ENCODE results near the gene MUC3A. TPM values are rescaled to one million over a fixed set of nuclear protein-coding genes. Genes with fewer than 3 reads are reported as not detected.

The MUC3A gene
- total RNA-seq, 1 experiment from 2014 or later: 29.2 TPM

- H4K5ac ChIP-seq (ENCODE audit: insufficient read length, low read depth, low read length): no peak overlapping the region
- no peak overlapping the region for H3K18ac ChIP-seq (ENCODE audit: insufficient read length, low read depth, low read length)
- Mint-ChIP-seq H3K27me3 (ENCODE audit: low read depth) (peaks cover 4% of the 10 kb centered on the region; the same call in 1 of the 2 replicates), H3K27ac (peak overlapping the region in 2 of 3 experiments; percentile 53 to 56; a peak in 4 of 7 replicates), H3K4me1 (peaks cover 45 to 55% of the 10 kb centered on the region in 2 experiments), H3K9me3 (peaks cover 12 to 13% of the 10 kb centered on the region in 2 experiments), H3K4me3 (peak overlapping the region in 1 of 2 experiments; percentile 11; a peak in 1 of 5 replicates), H3K36me3 (ENCODE audit: insufficient read depth in 1 of 3, low read depth in 3 of 3) (peaks cover 5 to 12% (median 9%) of the 10 kb centered on the region in 3 experiments)
- H3K9me3 ChIP-seq (ENCODE audit: control insufficient read depth, low read depth, low read length): no peaks in the 10 kb centered on the region
- no peak overlapping the region for H2BK120ac ChIP-seq (ENCODE audit: low read depth, low read length, poor library complexity, severe bottlenecking)
- H2BK20ac ChIP-seq (ENCODE audit: low read depth, low read length, poor library complexity, severe bottlenecking): no peak overlapping the region
- H2BK15ac ChIP-seq (ENCODE audit: low read depth, low read length): no peak overlapping the region
- no peak overlapping the region for H3K27ac ChIP-seq (ENCODE audit: insufficient read length, low read depth, low read length)
- H2AK5ac ChIP-seq (ENCODE audit: insufficient read length, low read length): no peak overlapping the region
- H3K56ac ChIP-seq (ENCODE audit: insufficient read length, low read depth, low read length): no peak overlapping the region
- no peak overlapping the region for H3K4me2 ChIP-seq (ENCODE audit: insufficient read depth, insufficient read length, low read length)
- no peak overlapping the region for H4K91ac ChIP-seq (ENCODE audit: insufficient read length, low read depth, low read length)
- no peak overlapping the region for H2BK5ac ChIP-seq (ENCODE audit: insufficient read length, low read length)
- H3K4ac ChIP-seq (ENCODE audit: low read depth, low read length): no peak overlapping the region
- no peak overlapping the region for H2AFZ ChIP-seq (ENCODE audit: low read length)
- no peaks in the 10 kb centered on the region for H3K79me2 ChIP-seq (ENCODE audit: insufficient read depth, low read length)
- no peaks in the 10 kb centered on the region for H3K27me3 ChIP-seq (ENCODE audit: insufficient read depth, low read length)
- H3K23me2 ChIP-seq (ENCODE audit: insufficient read length, low read depth, low read length, poor library complexity, severe bottlenecking): no peaks in the 10 kb centered on the region
- no CpG with 5 or more reads among the region's 11 CpGs for WGBS (ENCODE audit: extremely low coverage, insufficient read length, low lambda C conversion rate)
- no peaks in the 10 kb centered on the region for H4K20me1 ChIP-seq (ENCODE audit: control insufficient read depth, insufficient read depth, insufficient read length)
- H3K23ac ChIP-seq (ENCODE audit: insufficient read length, low read depth, low read length): no peak overlapping the region
- no peak overlapping the region for H3K9ac ChIP-seq (ENCODE audit: extremely low read depth, insufficient read length, low read length)
- H4K8ac ChIP-seq (replicated peaks; ENCODE audit: insufficient read length, low read depth, low read length): no peak overlapping the region
- no peak overlapping the region for H2BK12ac ChIP-seq (ENCODE audit: insufficient read length, low read depth, low read length)
- H3K79me1 ChIP-seq (ENCODE audit: insufficient read depth, low read depth, low read length, poor library complexity, severe bottlenecking): no peaks in the 10 kb centered on the region
- no peak for TF ChIP-seq CTCF (conservative IDR thresholded peaks at IDR 0.05)
- no peak overlapping the region for H3T11ph ChIP-seq (ENCODE audit: low read length)
- no peak for DNase-seq
- no peak overlapping the region for H3K14ac ChIP-seq (ENCODE audit: insufficient read depth, low read length)
- H3K4me1 ChIP-seq (ENCODE audit: insufficient read depth, low read length): peaks cover 8% of the 10 kb centered on the region; the same call in 1 of the 2 replicates
These were observed 2.5 kb upstream of the MUC3A start for GRCh38 chr7:100946766-100947365.

Measured in H9 (cell line).